ENCODE data around the gene JMJD1C. TPM values are rescaled to one million over a fixed set of nuclear protein-coding genes. Genes with fewer than 3 reads are reported as not detected.
"Not testable (repeated sequence)": the region's sequence is repeated elsewhere in the genome, so short reads cannot be mapped to it uniquely, and the experiment has no call there.

JMJD1C gene
- total RNA-seq, 1 experiment from 2014 or later, result 32.1 TPM

DNA sequence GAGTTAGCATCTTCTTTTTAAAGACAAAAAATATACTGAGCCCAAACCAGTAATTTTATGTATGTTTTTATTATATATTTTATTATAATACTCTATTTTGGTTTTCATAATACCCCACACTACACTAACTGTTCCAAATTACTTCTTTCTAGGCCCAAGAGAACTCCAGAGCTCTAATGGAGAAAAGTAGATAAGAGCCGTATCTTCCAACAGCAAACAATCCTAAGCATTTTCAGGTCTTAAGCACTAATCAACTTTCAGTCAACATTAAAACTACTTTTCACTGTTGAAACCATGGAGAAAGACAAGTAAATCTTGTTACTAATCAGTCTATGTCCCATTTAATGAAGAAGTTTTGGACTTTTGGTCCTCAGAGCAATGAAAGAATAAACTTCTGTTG lies 55.1 kb downstream of the JMJD1C start:
- DNase-seq (ENCODE audit: low read depth), result no peak

DNA sequence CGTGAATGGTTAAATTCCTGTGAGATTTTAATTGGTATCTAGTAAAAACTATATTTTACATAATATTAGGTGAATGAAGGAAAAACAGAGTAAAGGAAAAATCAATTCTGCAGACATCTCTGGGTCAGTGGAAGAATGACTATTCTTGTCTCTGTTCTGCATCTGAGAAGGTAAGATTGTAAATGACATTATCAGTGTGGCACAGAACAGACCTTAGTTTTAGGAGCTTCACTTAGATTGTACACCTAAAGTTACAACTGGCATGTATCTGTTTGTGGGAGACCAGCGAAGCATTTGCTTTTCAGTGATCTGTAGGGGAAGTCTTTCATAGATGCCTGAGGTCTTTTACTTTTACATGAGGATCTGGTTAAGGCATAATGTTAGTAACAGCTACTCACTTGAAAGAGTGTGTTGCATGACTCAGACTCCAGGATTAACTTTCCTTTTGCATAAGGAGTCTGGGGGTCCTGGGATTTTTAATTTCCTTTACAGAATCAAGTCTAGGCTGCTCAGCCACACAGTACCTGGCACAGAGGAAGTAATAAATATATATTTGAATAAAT lies 56.2 kb downstream of the JMJD1C start:
- DNase-seq (ENCODE audit: low read depth), result peak; percentile 45

DNA sequence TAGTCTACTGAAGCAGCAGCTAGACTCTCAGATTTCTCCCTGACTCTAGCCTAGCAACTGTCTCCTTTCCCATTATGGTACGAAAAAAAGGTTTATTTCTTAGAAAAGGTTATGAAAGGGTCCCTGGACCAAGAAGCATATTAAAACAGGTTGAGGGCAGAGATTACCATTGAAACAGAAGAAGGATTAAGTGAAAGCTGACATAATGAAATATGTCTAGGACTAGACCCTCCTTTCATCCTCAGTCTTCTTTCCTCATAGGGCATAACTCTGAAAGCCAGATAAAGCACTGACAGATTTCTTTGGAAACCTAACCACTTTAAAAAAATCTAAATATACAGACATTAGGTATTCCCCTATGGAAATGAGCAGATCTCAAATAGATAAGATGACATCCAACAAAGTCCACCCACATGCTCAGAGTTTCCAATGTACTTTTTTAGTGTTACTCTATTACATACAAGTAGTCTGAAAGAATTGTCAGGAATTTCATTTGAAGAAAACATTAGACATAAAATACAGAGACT lies 58.6 kb downstream of the JMJD1C start:
- no peak for DNase-seq (ENCODE audit: low read depth)

DNA sequence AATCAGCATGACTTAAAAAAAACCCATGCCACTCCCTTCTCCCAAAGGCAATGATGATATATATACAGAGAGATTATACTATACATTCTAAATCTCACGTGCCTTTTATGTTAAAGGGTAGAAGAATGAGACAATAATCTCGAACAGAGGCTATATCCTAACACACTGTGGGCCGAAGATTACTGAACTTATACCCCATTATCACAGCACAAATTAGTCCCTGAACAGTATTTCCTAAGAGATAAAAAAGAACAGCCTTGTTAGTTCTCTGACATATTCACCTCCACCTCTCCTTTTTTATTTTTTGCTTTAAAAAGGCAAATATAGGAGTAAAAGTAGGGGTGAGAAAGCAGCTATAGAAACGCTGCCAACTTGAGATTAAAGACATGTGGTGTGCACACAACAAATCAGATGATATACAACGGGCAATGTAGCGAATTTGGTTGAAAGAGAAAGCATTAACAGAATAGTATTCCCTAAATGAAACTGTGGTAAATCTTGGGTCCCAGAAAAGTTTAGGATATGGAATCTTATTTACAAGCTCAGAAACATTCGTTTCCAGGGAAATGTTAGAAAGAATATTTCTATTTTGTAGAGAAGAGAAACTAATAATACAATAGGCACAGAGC lies 69.5 kb downstream of the JMJD1C start:
- DNase-seq (ENCODE audit: low read depth), result no peak

DNA sequence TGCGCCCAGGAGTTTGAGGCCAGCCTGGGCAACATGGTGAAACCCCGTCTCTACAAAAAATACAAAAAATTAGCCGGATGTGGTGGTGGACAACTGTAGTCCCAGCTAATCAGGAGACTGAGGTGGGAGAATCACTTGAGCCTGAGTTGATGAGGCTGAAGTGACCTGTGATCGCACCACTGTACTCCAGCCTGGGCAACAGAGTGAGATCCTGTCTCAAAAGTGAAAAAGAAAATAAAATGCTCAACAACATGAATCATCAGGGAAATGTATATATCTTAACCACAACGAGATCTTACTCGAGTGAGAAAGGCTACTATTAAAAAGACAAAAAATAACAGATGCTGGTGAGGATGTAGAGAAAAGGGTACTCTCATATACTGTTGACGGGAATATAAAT lies 72.7 kb downstream of the JMJD1C start:
- no peak for DNase-seq (ENCODE audit: low read depth)

DNA sequence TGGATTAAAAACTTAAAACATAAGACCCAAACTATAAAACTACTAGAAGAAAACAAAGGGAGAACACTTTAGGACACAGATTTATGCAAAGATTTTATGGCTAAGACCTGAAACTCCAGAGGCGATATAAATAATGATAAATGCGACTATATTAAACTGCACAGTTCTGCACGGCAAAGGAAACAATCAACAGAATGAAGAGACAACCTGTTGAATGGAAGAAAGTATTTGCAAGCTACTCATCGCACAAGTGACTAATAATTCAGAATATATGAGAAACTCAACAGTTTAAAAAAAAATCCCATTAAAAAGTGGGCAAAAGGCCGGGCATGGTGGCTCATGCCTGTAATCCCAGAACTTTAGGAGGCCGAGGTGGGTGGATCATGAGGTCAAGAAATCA lies 73.6 kb downstream of the JMJD1C start:
- DNase-seq (ENCODE audit: low read depth), result no peak

DNA sequence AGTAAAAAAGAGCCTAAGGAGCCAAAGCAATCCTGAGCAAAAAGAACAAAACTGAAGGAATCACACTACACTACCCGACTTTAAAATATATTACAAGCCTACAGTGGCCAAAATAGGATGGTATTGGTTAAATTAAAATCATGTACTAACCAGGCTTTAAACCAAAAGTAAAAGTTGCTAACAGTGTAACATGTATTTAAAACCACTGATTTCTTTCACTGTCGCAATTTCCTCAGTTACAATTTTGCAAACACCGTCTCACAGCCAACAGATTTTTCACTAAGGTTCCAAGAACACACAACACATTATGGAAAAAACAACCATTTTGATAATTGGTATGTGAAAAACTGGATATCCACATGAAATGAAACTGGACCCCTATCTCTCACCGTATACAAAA lies 74.0 kb downstream of the JMJD1C start:
- DNase-seq (ENCODE audit: low read depth), result no peak

DNA sequence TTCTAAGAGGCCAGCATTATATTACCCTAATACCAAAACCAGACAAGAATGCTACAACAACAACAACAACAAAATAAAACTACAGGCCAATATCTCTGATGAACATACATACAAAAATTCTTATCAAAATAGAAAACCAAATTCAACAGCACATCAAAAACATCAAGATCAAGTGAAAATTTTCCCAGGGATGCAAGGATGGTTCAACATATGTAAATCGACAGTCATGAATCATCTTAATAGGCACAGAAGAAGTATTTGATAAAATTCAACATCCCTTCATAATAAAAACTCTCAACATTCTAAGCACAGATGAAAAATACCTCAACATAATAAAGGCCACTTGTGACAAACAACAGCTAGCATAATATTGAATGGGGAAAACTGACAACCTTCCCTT lies 75.3 kb downstream of the JMJD1C start:
- no peak for DNase-seq (ENCODE audit: low read depth)

DNA sequence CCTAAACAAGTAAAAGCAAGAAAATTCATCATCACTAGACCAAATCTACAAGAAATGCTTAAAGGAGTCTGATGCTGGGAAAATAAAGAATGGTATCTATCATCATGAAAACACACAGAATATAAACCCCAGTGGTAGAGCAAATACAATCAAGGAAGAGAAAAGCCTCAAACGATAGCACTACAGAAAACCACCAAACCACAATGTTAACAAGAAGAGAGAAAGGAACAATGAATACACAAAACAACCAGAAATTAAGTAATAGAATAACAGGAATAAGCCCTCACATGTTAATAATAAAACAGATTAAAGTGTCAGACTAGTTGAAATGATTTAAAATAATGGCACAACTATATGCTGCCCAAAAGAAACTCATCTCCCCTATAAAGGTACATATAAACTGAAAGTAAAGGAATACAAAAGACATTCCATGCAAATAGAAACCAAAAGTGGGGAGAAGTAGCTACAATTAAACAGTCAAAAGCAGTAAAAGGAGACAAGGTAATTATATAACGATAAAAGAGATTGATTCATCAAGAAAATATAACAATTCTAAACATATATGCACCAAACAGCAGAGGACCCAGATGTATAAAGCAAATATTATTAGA lies 77.3 kb downstream of the JMJD1C start:
- DNase-seq (ENCODE audit: low read depth), result peak; percentile 59

DNA sequence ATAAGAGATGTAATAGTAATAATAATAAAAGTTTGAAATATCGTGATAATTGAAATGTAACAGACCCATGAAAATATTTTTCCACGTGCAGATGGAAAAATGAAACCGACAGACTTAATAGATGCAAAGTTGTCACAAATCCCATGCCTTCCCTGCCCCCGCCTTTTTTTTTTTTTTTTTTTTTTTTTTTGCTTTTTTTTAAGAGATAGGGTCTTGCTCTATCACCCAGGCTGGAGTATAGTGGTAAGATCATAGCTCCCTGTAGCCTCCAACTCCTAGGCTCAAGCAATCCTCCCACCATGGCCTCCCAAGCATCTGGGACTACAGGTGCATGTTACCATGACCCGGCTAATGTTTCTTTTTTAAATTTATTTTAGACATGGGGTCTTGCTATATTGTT lies 80.5 kb downstream of the JMJD1C start:
- no peak for DNase-seq (ENCODE audit: low read depth)

DNA sequence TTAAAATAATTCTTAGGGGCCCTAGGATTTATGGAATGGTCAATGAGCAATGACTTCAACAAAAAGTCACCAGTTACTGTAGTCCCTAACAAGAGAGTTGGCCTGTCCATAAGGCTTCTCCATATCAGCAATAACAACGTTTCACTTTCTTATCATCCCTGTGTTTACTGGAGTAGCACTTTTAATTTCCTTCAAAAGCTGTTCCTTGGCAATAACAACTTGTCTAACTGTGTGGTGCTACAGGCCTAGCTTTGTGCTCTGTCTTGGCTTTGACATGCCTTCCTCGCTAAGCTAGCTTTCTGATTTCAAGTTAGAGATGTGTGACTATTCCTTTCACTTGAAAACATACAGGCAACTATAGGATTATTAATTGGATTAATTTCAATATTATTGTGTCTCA lies 81.1 kb downstream of the JMJD1C start:
- DNase-seq (ENCODE audit: low read depth), result no peak

DNA sequence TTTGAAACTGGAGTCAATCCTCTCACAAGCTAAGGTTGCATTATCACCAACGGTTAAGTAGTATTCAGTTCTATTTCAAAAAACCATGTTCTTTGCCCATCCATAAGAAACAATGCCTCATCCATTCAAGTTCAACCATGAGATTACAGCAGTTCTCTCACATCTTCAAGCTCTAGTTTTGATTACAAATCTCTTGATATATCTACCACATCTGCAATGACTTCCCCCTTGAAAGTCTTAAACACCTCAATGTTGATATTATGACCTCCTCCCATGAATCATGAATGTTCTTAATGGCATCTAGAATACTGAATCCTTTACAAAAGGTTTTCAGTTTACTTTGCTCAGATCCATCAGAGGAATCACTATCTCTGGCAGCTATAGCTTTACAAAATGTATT lies 81.8 kb downstream of the JMJD1C start:
- peak; percentile 20 for DNase-seq (ENCODE audit: low read depth)

DNA sequence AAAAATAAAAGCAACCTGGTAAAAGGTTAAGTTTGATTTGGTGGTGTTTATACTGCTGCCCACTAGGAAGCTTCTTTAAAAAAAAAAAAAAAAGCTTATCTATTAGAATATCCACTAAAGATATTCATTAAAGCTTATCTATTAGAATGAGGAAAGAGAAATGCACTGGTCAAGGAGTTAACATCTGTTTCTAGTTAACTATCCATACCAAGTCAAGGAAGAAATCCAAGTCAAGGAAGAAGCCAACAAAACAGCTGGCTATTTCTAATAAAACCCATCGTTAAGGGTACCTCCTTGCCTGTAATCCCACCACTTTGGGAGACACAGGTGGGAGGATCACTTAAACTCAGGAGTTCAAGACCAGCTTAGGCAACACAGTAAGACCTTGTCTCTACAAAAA lies 82.6 kb downstream of the JMJD1C start:
- DNase-seq (ENCODE audit: low read depth), result no peak

DNA sequence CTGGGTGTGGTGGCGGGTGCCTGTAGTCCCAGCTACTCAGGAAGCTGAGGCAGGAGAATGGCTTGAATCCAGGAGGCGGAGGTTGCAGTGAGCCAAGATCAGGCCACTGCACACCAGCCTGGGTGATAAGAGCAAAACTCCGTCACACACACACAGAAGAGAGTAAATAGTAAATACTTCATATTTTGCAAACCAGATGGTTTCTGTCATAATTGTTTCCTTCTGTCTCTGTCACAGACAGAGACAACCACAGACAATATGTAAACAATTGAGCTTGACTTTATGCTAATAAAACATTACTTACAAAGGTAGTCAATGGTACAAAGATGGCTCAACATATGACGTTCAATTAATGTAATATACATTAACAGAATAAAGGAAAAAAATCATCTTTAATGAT lies 83.7 kb downstream of the JMJD1C start:
- no peak for DNase-seq (ENCODE audit: low read depth)

DNA sequence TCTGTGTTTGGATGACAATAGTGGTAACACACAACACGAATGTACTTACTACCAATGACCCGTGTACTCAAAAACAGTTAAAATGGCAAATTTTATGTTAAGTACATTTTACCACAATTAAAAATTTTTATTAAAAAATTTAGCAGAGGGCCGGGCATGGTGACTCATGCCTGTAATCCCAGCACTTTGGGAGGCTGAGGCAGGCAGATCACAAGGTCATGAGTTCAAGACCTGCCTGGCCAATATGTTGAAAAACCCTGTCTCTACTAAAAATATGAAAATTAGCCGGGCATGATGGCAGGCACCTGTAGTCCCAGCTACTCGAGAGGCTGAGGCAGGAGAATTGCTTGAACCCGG lies 88.5 kb downstream of the JMJD1C start:
- not testable (repeated sequence) for DNase-seq (ENCODE audit: low read depth)

DNA sequence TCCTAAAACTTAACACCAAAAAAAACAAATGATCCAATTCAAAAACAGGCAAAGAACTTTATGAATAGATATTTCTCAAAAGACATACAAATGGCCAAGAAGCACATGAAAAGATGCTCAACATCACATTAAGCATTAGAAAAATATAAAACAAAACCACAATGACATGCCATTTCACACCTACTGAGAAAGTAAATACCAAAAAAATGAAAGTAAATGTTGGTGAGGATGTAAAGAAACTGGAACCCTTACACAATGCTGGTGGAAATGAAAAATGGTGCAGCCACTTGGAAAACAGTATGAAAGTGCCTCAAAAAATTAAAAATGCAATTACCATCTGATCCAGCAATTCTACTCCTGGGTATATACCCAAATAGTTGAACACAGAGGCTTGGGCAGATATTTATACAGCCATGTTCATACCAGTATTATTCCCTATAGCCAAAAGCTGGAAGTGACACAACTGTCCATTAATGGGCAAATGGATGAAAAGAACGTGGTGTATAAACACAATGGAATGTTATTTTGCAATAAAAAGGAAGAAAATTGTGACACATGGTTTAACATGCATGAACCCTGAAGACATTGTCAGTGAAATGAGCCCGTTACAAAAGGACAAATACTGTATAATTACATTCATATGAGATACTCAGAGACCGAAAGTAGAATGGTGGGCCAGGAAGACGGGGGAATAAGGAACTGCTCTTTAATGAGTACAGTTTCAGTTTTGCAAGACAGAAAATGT lies 89.0 kb downstream of the JMJD1C start:
- peak; percentile 73 for DNase-seq (ENCODE audit: low read depth)

DNA sequence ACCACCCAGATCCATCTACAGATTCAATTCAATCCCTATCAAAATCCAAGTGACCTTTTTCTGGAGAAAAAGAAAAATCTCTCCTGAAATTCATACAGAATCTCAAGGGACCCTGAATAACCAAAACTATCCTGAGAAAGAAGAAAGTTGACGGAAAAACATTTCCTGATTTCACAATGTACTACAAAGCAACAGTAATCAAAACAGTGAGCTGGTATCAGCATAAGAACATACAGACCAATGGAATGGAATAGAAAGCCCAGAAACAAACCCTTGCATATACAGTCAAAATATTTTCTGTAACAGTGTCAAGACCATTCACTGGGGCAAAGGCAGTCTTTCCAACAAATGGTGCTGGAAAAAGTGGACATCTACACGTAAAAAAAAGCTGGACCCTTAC lies 89.9 kb downstream of the JMJD1C start:
- DNase-seq (ENCODE audit: low read depth), result no peak

DNA sequence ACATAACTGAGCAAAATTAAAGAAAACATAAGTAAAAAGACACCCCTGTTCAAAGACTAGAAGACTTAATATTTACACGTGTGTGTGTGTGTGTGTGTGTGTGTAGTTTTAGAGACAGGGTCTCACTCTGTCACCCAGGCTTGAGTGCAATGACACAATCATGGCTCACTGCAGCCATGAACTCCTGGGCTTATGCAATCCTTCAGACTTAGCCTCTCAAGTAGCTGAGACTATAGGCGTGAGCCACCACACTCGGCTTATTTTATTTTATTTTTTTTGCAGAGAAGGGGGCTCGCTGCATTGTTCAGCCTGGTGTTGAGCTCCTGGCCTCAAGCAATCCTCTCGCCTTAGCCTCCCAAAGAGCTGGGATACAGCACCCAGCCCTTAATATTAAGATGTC lies 90.3 kb downstream of the JMJD1C start:
- no peak for DNase-seq (ENCODE audit: low read depth)

DNA sequence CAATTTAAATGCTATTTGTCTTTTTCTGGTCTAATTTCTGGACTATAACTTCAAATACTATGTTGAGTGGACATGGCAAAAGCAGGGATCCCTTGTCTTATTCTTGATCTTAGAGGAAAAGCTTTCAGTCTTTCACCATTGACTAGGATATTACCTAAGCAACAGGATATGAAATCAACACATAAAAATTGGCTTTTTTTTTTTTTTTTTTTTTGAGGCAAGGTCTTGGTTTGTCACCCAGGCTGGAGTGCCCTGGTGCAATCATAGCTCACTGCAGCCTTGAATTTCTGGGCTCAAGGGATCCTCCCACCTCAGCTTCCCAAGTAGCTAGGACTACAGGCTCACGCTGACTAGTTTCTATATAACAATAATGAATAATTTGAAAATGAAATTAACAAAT lies 90.8 kb downstream of the JMJD1C start:
- DNase-seq (ENCODE audit: low read depth), result peak; percentile 5

DNA sequence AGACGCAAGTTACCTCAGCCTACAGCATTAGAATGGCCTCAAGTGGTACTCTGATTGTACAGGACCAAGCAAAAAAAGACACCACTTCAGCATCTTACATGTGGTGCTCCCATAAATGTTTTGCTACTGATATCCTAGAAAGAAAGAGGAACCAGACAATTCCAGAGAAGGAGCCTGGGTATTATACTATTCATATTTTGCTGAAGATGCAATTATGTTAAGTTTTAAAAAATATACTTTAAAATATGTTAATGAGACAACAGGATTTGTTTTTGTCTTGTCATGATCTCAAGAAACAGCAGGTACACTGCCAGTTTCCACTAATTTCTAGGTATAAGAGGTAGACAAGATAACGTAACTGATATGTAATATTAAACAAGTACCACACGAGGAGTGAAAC lies 92.6 kb downstream of the JMJD1C start:
- DNase-seq (ENCODE audit: low read depth), result no peak

DNA sequence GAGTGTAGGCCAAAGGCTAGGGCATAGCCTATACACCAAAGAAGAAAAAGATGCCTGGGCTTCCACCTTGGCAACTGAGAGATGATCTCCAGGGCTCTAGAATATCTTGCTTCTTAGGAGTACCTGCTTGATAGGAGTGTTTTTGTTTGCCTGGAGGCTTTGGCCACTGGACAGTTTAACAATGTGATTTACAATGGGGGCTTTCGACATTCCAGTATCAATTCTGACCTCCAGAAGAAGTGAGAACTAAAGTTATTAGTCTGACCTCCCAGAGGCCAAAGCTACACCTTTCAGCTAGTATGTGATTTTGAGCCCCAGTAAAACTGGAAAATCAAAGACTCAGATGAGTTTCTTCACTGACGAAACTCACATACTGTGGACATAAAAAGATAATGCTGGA lies 96.1 kb downstream of the JMJD1C start:
- no peak for DNase-seq (ENCODE audit: low read depth)

DNA sequence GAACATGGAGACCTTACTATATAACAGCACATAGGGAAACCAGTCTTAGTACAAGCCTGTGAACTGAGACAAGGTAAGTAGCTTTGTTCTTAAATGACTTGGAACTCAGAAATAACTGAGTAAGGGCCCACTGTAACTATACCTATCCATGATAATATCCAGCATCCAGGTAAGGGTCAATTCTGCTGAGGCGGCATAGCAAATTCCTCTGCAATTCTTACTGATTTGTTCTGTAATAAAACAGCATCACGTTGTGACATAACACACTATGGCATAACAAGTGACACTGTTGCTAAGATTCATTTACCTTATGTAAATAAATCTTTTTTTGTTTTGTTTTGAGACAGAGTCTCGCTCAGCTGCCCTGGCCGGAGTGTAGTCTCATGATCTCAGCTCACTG lies 97.4 kb downstream of the JMJD1C start:
- DNase-seq (ENCODE audit: low read depth), result no peak

DNA sequence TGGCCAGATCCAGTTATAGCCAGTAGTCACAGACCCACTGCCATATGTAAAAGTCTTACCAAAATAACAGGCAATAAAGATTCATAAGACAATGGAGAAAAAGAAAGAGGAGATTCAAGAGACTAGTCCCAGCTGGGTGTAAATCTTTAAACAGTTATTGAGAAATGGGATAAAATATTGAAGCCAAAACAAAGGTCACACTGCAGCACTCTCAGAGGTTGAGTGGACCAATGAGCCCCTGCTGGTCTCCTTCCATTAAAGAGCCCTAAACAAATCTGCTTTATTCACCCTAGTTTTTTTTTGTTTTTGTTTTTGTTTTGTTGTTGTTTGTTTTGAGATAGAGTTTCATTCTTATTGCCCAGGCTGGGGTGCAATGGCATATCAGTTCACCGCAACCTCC lies 98.8 kb downstream of the JMJD1C start:
- DNase-seq (ENCODE audit: low read depth), result no peak

Measured in M059J (cell line).